ENCODE measurements around the gene BCOR.
A peak's percentile ranks its signal among the peaks of the same experiment; 100 is the strongest.

Gene BCOR

GRCh38 chrX:40099055-40099958 is 1.5 kb upstream of the BCOR start:
- DNase-seq, result peak in 1 of 2 donors; percentile 77

GRCh38 chrX:40098264-40099054 is 701 bp upstream of the BCOR start:
- Histone ChIP-seq H3K4me3 (peak overlapping the region; percentile 86 to 95), H3K9me3 (no peaks in the 10 kb centered on the region), H3K27ac (peak overlapping the region; percentile 93 to 97), H3K36me3 (no peaks in the 10 kb centered on the region), H3K27me3 (no peaks in the 10 kb centered on the region), H3K4me1 (peaks cover 0 to 61% (median 13%) of the 10 kb centered on the region in 4 donors)
- DNase-seq, result no peak
- TF ChIP-seq CTCF (IDR thresholded peaks at IDR 0.05), result no peak
- intact Hi-C loops (cut with DNase I; ENCODE audit: low total_unique reads), result loop anchor here (5.0 to 10.0 kb wide), 3 partner anchors 54 to 366 kb away; no protein-coding TSS in a partner anchor

More at GRCh38 chrX:40099055-40099958, 1.5 kb upstream of the BCOR start:
- no peaks in the 10 kb centered on the region for H3K9me3 ChIP-seq
- intact Hi-C loops (cut with DNase I; ENCODE audit: low total_unique reads), result loop anchor here (5.0 to 10.0 kb wide), 3 partner anchors 53 to 367 kb away; no protein-coding TSS in a partner anchor
- H3K4me1 ChIP-seq, result peaks cover 0 to 58% (median 12%) of the 10 kb centered on the region in 4 donors
- peak overlapping the region; percentile 86 to 95 for H3K4me3 ChIP-seq
- H3K36me3 ChIP-seq, result no peaks in the 10 kb centered on the region
- H3K27ac ChIP-seq, result peak overlapping the region; percentile 93 to 97
- no peaks in the 10 kb centered on the region for H3K27me3 ChIP-seq
- TF ChIP-seq CTCF (IDR thresholded peaks at IDR 0.05), result no peak

GRCh38 chrX:40097141-40097503 is 636 bp downstream of the BCOR start:
- Histone ChIP-seq H3K9me3 (no peaks in the 10 kb centered on the region), H3K27ac (peak overlapping the region; percentile 93 to 97), H3K4me3 (peak overlapping the region; percentile 86 to 95), H3K36me3 (no peaks in the 10 kb centered on the region), H3K27me3 (no peaks in the 10 kb centered on the region), H3K4me1 (peaks cover 0 to 61% (median 14%) of the 10 kb centered on the region in 4 donors)
- no peak for TF ChIP-seq CTCF (IDR thresholded peaks at IDR 0.05)
- DNase-seq, result no peak
- intact Hi-C loops (cut with DNase I; ENCODE audit: low total_unique reads), result loop anchor here (5.0 to 10.0 kb wide), 3 partner anchors 55 to 365 kb away; no protein-coding TSS in a partner anchor

GRCh38 chrX:40096395-40097091 is 1.2 kb downstream of the BCOR start:
- Histone ChIP-seq H3K36me3 (no peaks in the 10 kb centered on the region), H3K4me3 (peak overlapping the region; percentile 86 to 95), H3K27me3 (no peaks in the 10 kb centered on the region), H3K4me1 (peaks cover 0 to 65% (median 17%) of the 10 kb centered on the region in 4 donors), H3K9me3 (no peaks in the 10 kb centered on the region), H3K27ac (peak overlapping the region; percentile 93 to 97)
- DNase-seq, result peak in 1 of 2 donors; percentile 74
- no peak for TF ChIP-seq CTCF (IDR thresholded peaks at IDR 0.05)
- intact Hi-C loops (cut with DNase I; ENCODE audit: low total_unique reads), result loop anchor here (5.0 to 10.0 kb wide), 3 partner anchors 56 to 364 kb away; no protein-coding TSS in a partner anchor
